NAMALWA (cell line): Measurements from ENCODE around the gene LCN12.

Experiments used
- DNase-seq: peaks from one replicate; pipeline ENCODE4 v3.0.0-alpha.2; 2015; ENCODE audit warnings: low spot score

The LCN12 gene

GRCh38 chr9:136958898-136959850, 7.1 kb downstream of the LCN12 start:
- DNase-seq, result no peak

GRCh38 chr9:136960212-136960937, 8.3 kb downstream of the LCN12 start:
- no peak for DNase-seq

- no peak for DNase-seq
Measured at GRCh38 chr9:136960938-136961275, 8.8 kb downstream of the LCN12 start.

GRCh38 chr9:136961279-136962065, 9.4 kb downstream of the LCN12 start:
- DNase-seq, result no peak

- no peak for DNase-seq
Measured at GRCh38 chr9:136962163-136962562, 10.1 kb downstream of the LCN12 start.

- DNase-seq, result no peak
Measured at GRCh38 chr9:136962701-136963248, 10.7 kb downstream of the LCN12 start.

- no peak for DNase-seq
Measured at GRCh38 chr9:136963341-136963740, 11.3 kb downstream of the LCN12 start.

GRCh38 chr9:136963751-136964150, 11.7 kb downstream of the LCN12 start:
- no peak for DNase-seq

GRCh38 chr9:136964171-136964689, 12.2 kb downstream of the LCN12 start:
- DNase-seq, result no peak

GRCh38 chr9:136964833-136965422, 12.9 kb downstream of the LCN12 start:
- DNase-seq, result no peak

GRCh38 chr9:136965771-136966484, 13.9 kb downstream of the LCN12 start:
- DNase-seq, result peak; percentile 33

GRCh38 chr9:136968333-136969127, 16.5 kb downstream of the LCN12 start:
- DNase-seq, result no peak

- no peak for DNase-seq
Measured at GRCh38 chr9:136969150-136969549, 17.1 kb downstream of the LCN12 start.

GRCh38 chr9:136969774-136970173, 17.7 kb downstream of the LCN12 start:
- DNase-seq, result no peak

GRCh38 chr9:136970361-136970760, 18.3 kb downstream of the LCN12 start:
- DNase-seq, result peak; percentile 44

- DNase-seq, result no peak
Measured at GRCh38 chr9:136971746-136972145, 19.7 kb downstream of the LCN12 start.

GRCh38 chr9:136972335-136972734, 20.3 kb downstream of the LCN12 start:
- no peak for DNase-seq

GRCh38 chr9:136972743-136973142, 20.7 kb downstream of the LCN12 start:
- no peak for DNase-seq

GRCh38 chr9:136973618-136974617, 21.8 kb downstream of the LCN12 start:
- DNase-seq, result no peak
